Measurements from ENCODE around the gene TACR1.

The TACR1 gene

DNA sequence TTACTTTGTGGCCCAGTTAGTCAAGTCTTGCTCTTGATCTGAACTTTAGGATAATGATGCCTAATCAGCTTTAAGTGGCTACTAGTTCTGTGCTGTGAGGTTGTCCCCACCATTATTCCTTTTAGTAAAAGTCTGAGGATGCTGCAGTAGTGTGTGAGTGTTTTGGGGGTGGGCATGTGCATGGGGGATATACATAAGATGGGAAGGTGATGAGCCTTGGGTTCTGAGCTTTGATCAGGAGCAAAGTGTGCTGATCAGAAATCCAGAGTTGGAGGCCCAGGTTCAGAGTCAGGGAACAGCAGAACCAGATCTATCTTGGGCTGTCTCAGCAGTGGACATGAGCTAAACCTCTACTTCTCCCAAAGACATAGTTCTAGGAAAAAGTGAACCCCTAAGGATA lies 174.1 kb downstream of the TACR1 start:
- DNase-seq (ENCODE audit: extremely low spot score) = no peak
- POLR2A ChIA-PET = no interaction called here
- CTCF ChIA-PET = interaction anchor here (1.0 to 2.2 kb wide), 7 partner anchors 12 to 107 kb away, joined by 3 to 7 read pairs (median 3); no protein-coding TSS in a partner anchor
- TF ChIP-seq, protein P1, sequence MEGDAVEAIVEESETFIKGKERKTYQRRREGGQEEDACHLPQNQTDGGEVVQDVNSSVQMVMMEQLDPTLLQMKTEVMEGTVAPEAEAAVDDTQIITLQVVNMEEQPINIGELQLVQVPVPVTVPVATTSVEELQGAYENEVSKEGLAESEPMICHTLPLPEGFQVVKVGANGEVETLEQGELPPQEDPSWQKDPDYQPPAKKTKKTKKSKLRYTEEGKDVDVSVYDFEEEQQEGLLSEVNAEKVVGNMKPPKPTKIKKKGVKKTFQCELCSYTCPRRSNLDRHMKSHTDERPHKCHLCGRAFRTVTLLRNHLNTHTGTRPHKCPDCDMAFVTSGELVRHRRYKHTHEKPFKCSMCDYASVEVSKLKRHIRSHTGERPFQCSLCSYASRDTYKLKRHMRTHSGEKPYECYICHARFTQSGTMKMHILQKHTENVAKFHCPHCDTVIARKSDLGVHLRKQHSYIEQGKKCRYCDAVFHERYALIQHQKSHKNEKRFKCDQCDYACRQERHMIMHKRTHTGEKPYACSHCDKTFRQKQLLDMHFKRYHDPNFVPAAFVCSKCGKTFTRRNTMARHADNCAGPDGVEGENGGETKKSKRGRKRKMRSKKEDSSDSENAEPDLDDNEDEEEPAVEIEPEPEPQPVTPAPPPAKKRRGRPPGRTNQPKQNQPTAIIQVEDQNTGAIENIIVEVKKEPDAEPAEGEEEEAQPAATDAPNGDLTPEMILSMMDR (IDR thresholded peaks at IDR 0.05; ENCODE audit: control extremely low read depth, extremely low read depth, low read depth, missing control alignments) = no peak

DNA sequence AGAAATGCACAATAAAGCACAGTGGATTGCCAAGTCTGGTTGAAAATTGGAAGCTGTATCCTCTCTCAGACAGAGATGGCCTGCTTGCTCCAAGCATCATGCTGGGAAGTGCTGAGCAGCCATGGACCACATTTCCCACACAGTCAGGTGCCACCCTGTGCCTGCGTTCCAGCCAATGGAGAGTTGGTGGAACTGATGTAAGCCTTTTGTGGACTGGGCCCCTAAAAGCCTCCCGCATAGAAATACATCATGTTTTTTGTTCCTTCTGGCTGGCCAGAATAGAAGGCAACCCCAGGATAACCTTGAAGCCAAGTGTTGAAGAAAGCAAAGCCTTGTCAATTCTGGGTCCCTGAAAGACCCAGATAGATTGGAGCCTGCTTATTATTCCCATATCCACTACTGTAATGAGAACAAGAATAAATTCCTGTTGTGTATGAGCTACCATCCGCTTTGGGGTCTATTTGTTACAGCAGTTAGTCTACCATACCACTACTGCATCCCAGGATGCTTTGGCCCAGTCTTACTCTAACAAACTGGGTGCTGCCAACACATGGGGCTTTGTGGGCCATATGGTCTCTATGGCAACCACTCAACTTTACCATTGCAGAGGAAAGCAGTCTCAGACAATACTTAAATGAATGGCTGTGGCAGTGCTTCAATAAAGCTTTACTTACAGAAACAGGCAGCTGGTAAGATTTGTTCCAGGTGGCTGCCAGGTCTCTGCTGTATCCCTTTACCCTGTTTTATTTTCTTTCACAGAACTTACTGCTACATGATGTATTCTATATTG lies 175.5 kb downstream of the TACR1 start:
- CTCF ChIA-PET = interaction anchor here (1.1 to 1.7 kb wide), 3 partner anchors 14 to 23 kb away, joined by 4 read pairs; no protein-coding TSS in a partner anchor
- POLR2A ChIA-PET = no interaction called here
- TF ChIP-seq, protein P1 (IDR thresholded peaks at IDR 0.05; ENCODE audit: control extremely low read depth, extremely low read depth, low read depth, missing control alignments) = no peak
- no peak for DNase-seq (ENCODE audit: extremely low spot score)

DNA sequence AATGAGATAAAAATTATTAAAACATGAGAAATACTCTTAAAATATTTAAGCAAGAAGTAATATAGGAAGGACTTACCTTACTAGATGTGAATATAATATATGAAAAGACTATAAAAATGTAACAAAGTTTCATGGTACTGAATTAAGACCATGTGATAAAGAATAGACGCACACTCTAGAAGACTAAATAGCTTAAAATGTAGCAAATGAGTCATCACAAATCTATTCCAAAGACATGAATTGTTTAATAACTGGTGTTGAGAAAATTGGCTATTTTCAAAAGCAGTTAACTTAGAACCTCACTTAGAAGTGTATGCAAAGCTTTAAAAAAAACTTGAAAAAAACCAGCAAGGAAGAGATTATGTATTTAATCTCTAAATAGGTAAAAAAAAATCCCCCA lies 176.8 kb downstream of the TACR1 start:
- no peak for DNase-seq (ENCODE audit: extremely low spot score)
- POLR2A ChIA-PET = no interaction called here
- TF ChIP-seq, protein P1 (IDR thresholded peaks at IDR 0.05; ENCODE audit: control extremely low read depth, extremely low read depth, low read depth, missing control alignments) = no peak
- CTCF ChIA-PET = interaction anchor here (1.0 to 1.6 kb wide), 3 partner anchors 18 to 101 kb away, joined by 3 to 5 read pairs (median 4); no protein-coding TSS in a partner anchor

DNA sequence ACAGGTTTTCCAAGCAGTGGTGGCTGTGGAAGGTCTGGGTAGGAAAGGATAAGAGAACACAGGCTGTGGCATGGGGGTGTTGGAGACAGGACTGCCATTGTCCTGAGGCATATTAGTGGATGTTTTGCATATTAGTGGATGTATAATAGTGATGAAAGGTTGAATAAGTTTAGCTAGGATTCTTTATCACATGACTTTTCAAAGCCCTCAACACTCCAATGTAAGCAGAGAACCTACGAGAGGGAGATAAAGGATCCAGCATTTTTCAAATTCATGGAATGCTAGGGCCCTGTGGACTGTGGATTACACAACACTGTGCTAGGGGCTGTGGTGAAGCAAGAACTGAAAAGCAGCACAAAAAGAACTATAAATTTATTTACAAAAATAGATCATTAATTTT lies 177.6 kb downstream of the TACR1 start:
- ChIA-PET CTCF (interaction anchor here (1.0 to 1.6 kb wide), 3 partner anchors 18 to 100 kb away, joined by 3 to 5 read pairs (median 4); no protein-coding TSS in a partner anchor), POLR2A (no interaction called here)
- TF ChIP-seq, protein P1 (IDR thresholded peaks at IDR 0.05; ENCODE audit: control extremely low read depth, extremely low read depth, low read depth, missing control alignments) = no peak
- DNase-seq (ENCODE audit: extremely low spot score) = no peak

DNA sequence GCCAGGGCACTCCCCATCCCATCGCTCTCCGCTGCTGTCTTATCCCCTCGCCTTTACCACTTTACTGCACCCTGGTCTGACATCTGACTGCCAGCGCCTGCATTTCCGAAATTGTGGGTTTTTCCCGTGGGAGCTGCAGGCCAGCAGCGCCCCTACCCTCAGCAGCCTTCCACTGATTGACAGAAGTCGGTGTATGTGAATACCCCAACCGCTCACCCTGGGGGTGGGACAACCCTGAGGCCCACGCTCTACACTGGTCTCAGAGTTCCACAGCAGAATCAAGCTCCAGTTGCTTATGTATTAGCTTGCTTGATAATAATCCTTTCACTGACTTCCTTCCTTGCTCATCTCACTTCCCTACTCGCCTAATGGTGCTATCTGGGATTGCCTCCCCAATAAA lies 178.8 kb downstream of the TACR1 start:
- TF ChIP-seq, protein P1 (IDR thresholded peaks at IDR 0.05; ENCODE audit: control extremely low read depth, extremely low read depth, low read depth, missing control alignments) = no peak
- ChIA-PET CTCF (interaction anchor here (0.9 to 2.2 kb wide), 2 partner anchors 8 kb away, joined by 3 to 5 read pairs; no protein-coding TSS in a partner anchor), POLR2A (no interaction called here)
- no peak for DNase-seq (ENCODE audit: extremely low spot score)

DNA sequence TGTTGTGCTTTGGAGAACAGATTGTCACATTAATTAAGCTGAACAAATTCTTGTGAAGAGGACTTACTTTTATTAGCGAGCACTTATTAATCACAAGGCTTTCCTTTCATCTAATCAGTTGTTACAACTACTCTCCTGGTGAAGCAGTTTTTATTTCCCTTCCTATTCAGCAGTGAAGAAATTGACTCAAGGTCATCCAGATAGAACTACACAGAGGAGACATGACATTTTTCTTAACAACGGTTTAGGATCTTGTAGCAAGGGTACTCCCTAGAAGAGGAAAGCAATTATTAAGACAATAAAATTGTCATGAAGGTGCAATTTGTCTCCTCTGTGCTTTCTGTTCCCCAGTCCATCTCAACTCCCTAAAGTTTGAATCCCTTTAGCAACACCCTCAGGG lies 179.5 kb downstream of the TACR1 start:
- ChIA-PET POLR2A (no interaction called here), CTCF (interaction anchor here (2.2 kb wide), 1 partner anchor 8 kb away, joined by 5 read pairs; no protein-coding TSS in a partner anchor)
- DNase-seq (ENCODE audit: extremely low spot score) = no peak
- TF ChIP-seq, protein P1 (IDR thresholded peaks at IDR 0.05; ENCODE audit: control extremely low read depth, extremely low read depth, low read depth, missing control alignments) = no peak

Measured in GM10248 (cell line).